Parathyroid adenoma (tissue), 2 donors: ENCODE data around the gene TAB2.

Experiments
- H2AFZ ChIP-seq: fragments of 300-600 bp; sonication (generic); one replicate; pipeline ENCODE4 v1.7.0; 2017; ENCODE audit warnings: antibody characterized with exemption, mild to moderate bottlenecking
- H3K27ac ChIP-seq: fragments of 300-600 bp; sonication (generic); one replicate; pipeline ENCODE4 v1.7.0; 2017
- H3K27me3 ChIP-seq: fragments of 300-600 bp; sonication (generic); one replicate; pipeline ENCODE4 v1.7.0; 2017; ENCODE audit warnings: low read length; ENCODE audit not compliant: control insufficient read depth, insufficient read depth
- H3K36me3 ChIP-seq: fragments of 300-600 bp; sonication (generic); one replicate; pipeline ENCODE4 v1.7.0; 2017; ENCODE audit warnings: low read length; ENCODE audit not compliant: control insufficient read depth, insufficient read depth
- H3K4me1 ChIP-seq: fragments of 300-600 bp; sonication (generic); one replicate; pipeline ENCODE4 v1.7.0; 2017; ENCODE audit warnings: control low read depth
- H3K4me2 ChIP-seq: fragments of 300-600 bp; sonication (generic); one replicate; pipeline ENCODE4 v1.7.0; 2017; ENCODE audit warnings: low read length
- H3K4me3 ChIP-seq: fragments of 300-600 bp; sonication (generic); one replicate; pipeline ENCODE4 v1.7.0; 2017; ENCODE audit warnings: low read depth, low read length
- H3K79me2 ChIP-seq: fragments of 300-600 bp; sonication (generic); one replicate; pipeline ENCODE4 v1.7.0; 2017; ENCODE audit warnings: control low read depth
- H3K9ac ChIP-seq: fragments of 300-600 bp; sonication (generic); one replicate; pipeline ENCODE4 v1.7.0; 2017; ENCODE audit warnings: mild to moderate bottlenecking
- H3K9me3 ChIP-seq: fragments of 300-600 bp; sonication (generic); one replicate; pipeline ENCODE4 v1.7.0; 2017; ENCODE audit warnings: low read length; ENCODE audit not compliant: control insufficient read depth
- TF ChIP-seq, protein P1 (sequence below): fragments of 300-600 bp; sonication (generic); IDR thresholded peaks from one replicate; pipeline ENCODE4 v1.7.0; 2017; ENCODE audit warnings: antibody characterized with exemption, mild to moderate bottlenecking
- donor health status: primary hyperparathyroidism.

The TAB2 gene

DNA sequence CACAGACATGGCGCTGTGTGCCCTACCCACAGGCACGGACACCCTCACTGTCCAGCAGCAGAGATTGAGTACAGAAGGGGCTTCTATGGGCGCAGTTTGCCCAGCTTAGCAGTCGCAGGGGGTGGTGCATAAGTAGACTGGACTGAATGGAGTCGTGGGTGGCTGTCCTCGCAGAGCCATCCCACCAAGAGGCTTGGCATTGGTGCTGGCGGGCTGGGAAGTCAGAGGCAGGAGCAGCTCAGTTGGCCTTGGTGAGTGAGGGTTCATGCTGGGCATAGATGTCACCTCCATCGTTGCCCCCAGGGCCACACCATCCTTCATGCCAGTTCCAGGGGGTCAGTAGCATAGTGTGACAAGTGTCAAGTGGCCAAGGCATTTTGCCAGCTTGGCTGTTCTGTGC, 107.7 kb downstream of the TAB2 start:
- no peaks in the 10 kb centered on the region for H3K36me3 ChIP-seq
- H3K27me3 ChIP-seq = no peaks in the 10 kb centered on the region
- H3K27ac ChIP-seq = no peak overlapping the region
- no peak overlapping the region for H3K4me2 ChIP-seq
- TF ChIP-seq, protein P1, sequence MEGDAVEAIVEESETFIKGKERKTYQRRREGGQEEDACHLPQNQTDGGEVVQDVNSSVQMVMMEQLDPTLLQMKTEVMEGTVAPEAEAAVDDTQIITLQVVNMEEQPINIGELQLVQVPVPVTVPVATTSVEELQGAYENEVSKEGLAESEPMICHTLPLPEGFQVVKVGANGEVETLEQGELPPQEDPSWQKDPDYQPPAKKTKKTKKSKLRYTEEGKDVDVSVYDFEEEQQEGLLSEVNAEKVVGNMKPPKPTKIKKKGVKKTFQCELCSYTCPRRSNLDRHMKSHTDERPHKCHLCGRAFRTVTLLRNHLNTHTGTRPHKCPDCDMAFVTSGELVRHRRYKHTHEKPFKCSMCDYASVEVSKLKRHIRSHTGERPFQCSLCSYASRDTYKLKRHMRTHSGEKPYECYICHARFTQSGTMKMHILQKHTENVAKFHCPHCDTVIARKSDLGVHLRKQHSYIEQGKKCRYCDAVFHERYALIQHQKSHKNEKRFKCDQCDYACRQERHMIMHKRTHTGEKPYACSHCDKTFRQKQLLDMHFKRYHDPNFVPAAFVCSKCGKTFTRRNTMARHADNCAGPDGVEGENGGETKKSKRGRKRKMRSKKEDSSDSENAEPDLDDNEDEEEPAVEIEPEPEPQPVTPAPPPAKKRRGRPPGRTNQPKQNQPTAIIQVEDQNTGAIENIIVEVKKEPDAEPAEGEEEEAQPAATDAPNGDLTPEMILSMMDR = no peak
- H3K9ac ChIP-seq = no peak overlapping the region
- H2AFZ ChIP-seq = no peak overlapping the region
- H3K4me3 ChIP-seq = no peak overlapping the region
- no peaks in the 10 kb centered on the region for H3K9me3 ChIP-seq
- no peaks in the 10 kb centered on the region for H3K79me2 ChIP-seq
- peaks cover 8% of the 10 kb centered on the region for H3K4me1 ChIP-seq

GRCh38 chr6:149425754-149426153, 108.2 kb downstream of the TAB2 start:
- no peak overlapping the region for H3K4me3 ChIP-seq
- no peak overlapping the region for H3K9ac ChIP-seq
- no peak overlapping the region for H3K4me2 ChIP-seq
- TF ChIP-seq, protein P1 = no peak
- no peak overlapping the region for H2AFZ ChIP-seq
- no peaks in the 10 kb centered on the region for H3K79me2 ChIP-seq
- H3K9me3 ChIP-seq = no peaks in the 10 kb centered on the region
- no peaks in the 10 kb centered on the region for H3K27me3 ChIP-seq
- H3K36me3 ChIP-seq = no peaks in the 10 kb centered on the region
- peaks cover 8% of the 10 kb centered on the region for H3K4me1 ChIP-seq
- H3K27ac ChIP-seq = no peak overlapping the region

DNA sequence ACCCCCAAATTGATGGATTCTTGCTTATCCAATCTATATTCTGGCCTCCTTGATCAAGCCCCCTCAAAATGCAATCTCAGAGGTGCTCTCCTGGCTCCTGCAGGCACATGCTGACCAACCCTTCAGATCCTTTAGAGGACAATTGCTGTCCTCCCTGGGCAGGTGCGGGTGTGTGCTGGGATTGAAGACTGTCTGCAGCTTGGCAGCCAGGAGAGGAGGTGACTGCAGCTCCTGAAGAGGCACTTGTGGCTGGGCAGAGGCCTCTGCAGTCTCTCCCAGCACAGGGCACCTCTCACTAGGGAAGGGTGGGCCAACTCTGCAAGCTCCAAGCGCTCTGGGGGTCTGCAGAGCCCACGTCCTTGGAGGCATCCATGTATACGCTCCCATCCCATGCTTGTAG, 111.1 kb downstream of the TAB2 start:
- H3K36me3 ChIP-seq = no peaks in the 10 kb centered on the region
- no peak overlapping the region for H2AFZ ChIP-seq
- peaks cover 6% of the 10 kb centered on the region for H3K4me1 ChIP-seq
- H3K4me3 ChIP-seq = no peak overlapping the region
- H3K9ac ChIP-seq = no peak overlapping the region
- no peaks in the 10 kb centered on the region for H3K79me2 ChIP-seq
- H3K27ac ChIP-seq = no peak overlapping the region
- TF ChIP-seq, protein P1 = no peak
- no peaks in the 10 kb centered on the region for H3K27me3 ChIP-seq
- no peak overlapping the region for H3K4me2 ChIP-seq
- no peaks in the 10 kb centered on the region for H3K9me3 ChIP-seq

DNA sequence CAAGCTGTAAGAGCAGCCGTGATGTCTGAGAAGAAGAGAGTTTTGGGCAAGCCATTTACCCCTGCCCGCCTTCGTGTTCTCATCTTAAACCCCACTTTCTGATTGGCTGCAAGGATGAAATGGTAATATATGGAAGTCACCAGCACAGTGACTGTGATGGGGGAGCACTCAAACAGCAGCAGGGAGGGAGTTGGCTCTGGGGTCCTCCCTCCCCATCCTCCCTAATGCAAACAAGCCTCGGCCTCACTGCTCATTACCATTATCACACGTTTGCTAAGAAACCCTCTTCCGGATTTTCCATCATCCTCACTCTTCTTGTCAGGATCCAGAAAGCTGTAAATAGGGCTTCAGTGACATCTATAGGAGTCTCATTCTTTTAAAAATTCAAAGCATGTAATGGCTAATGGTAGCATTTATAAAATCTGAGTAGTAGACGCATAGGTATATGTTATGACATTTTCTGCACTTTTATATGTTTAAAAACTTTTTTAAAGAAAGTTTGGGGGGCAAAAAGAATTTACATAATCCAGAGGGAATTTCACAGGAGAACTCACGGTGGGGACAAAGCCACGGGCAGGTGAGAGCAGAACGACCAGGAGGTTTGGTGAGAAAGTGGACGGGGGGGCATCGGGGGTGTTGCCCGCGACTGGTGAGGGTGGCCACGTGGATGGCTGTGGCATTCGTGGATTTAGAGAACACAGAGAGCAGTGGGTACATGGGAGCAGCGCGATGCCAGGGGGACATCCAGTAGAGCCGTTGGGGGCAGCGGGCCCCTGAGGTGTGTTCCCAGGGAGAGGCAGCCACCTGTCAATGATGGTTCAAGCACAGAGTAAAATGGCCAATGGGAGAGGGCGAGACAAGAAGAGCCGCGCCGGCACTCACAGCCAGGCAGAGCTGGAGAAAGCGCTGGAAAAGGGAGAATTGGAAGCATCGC, 112.2 kb downstream of the TAB2 start:
- Histone ChIP-seq H3K4me1 (no peaks in the 10 kb centered on the region), H2AFZ (no peak overlapping the region)
- TF ChIP-seq, protein P1 = no peak

More for the DNA sequence above, 112.2 kb downstream of the TAB2 start:
- Histone ChIP-seq H3K79me2 (no peaks in the 10 kb centered on the region), H3K4me2 (no peak overlapping the region), H3K36me3 (no peaks in the 10 kb centered on the region), H3K4me3 (no peak overlapping the region), H3K27me3 (no peaks in the 10 kb centered on the region), H3K9me3 (no peaks in the 10 kb centered on the region), H3K9ac (no peak overlapping the region), H3K27ac (no peak overlapping the region)
